GM23338 (cell line): ENCODE measurements around the gene PHC2. TPM values are rescaled to one million over a fixed set of nuclear protein-coding genes. Genes with fewer than 3 reads are reported as not detected.

Experiments
- ATAC-seq: fragments of 200-7000 bp; cut with Tn5 transposase; 3 replicates; pipeline ENCODE4 v1.9.1; 2020
- DNase-seq: peaks from one replicate; pipeline ENCODE4 v3.0.0-alpha.2; 2015; ENCODE audit warnings: low spot score
- H2AFZ ChIP-seq: fragments of 200-600 bp; sonication (generic); 2 replicates; pipeline ENCODE4 v1.8.0; 2016; ENCODE audit warnings: antibody characterized with exemption, mild to moderate bottlenecking, moderate library complexity
- H3F3A ChIP-seq: fragments of 200-600 bp; sonication (generic); replicated peaks from 2 replicates; pipeline ENCODE4 v1.8.0; 2017; ENCODE audit warnings: antibody characterized with exemption, mixed run types, low read depth
- H3K27ac ChIP-seq: fragments of 200-600 bp; sonication (generic); 2 replicates; pipeline ENCODE4 v1.6.1; 2016; ENCODE audit warnings: low read depth
- H3K27me3 ChIP-seq: fragments of 200-600 bp; sonication (generic); 2 replicates; pipeline ENCODE4 v1.8.0; 2016; ENCODE audit warnings: mild to moderate bottlenecking, mixed run types, moderate library complexity; ENCODE audit not compliant: insufficient read depth
- H3K36me3 ChIP-seq: fragments of 200-600 bp; sonication (generic); 2 replicates; pipeline ENCODE4 v1.8.0; 2016; ENCODE audit warnings: mild to moderate bottlenecking; ENCODE audit not compliant: insufficient read depth
- H3K4me1 ChIP-seq: fragments of 200-600 bp; sonication (generic); 2 replicates; pipeline ENCODE4 v1.8.0; 2016; ENCODE audit warnings: mild to moderate bottlenecking, moderate library complexity; ENCODE audit not compliant: insufficient read depth
- H3K4me2 ChIP-seq: fragments of 200-600 bp; sonication (generic); 2 replicates; pipeline ENCODE4 v1.7.1; 2017; ENCODE audit warnings: mixed run types
- H3K4me3 ChIP-seq: fragments of 200-600 bp; sonication (generic); 2 replicates; pipeline ENCODE4 v1.6.1; 2016; ENCODE audit warnings: mixed run types
- H3K79me2 ChIP-seq: fragments of 200-600 bp; sonication (generic); replicated peaks from 2 replicates; pipeline ENCODE4 v1.8.0; 2017; ENCODE audit warnings: mild to moderate bottlenecking; ENCODE audit not compliant: insufficient read depth
- H3K9me2 ChIP-seq: fragments of 200-600 bp; sonication (generic); 2 replicates; pipeline ENCODE4 v1.8.0; 2017; ENCODE audit not compliant: insufficient read depth
- H4K20me1 ChIP-seq: fragments of 200-600 bp; sonication (generic); replicated peaks from 2 replicates; pipeline ENCODE4 v1.8.0; 2017; ENCODE audit warnings: mild to moderate bottlenecking; ENCODE audit not compliant: insufficient read depth
- H3K27ac Mint-ChIP-seq: 2 replicates; pipeline ENCODE4 v1.8.0; 2020; ENCODE audit warnings: inconsistent platforms, mild to moderate bottlenecking, moderate library complexity, mixed read lengths
- H3K27me3 Mint-ChIP-seq: 3 replicates; pipeline ENCODE4 v1.8.0; 2022; ENCODE audit warnings: low read depth, mild to moderate bottlenecking, moderate library complexity, mixed read lengths, inconsistent platforms; ENCODE audit not compliant: insufficient read depth, poor library complexity
- H3K36me3 Mint-ChIP-seq: 3 replicates; pipeline ENCODE4 v1.8.0; 2021; ENCODE audit warnings: low read depth, mild to moderate bottlenecking, inconsistent platforms, moderate library complexity, mixed read lengths
- H3K4me1 Mint-ChIP-seq: 3 replicates; pipeline ENCODE4 v1.8.0; 2020; ENCODE audit warnings: mild to moderate bottlenecking, inconsistent platforms, mixed read lengths
- H3K4me3 Mint-ChIP-seq: 3 replicates; pipeline ENCODE4 v1.8.0; 2021; ENCODE audit warnings: moderate library complexity, mild to moderate bottlenecking, inconsistent platforms, mixed read lengths
- H3K9me3 Mint-ChIP-seq: 3 replicates; pipeline ENCODE4 v1.8.0; 2020; ENCODE audit warnings: moderate library complexity, mild to moderate bottlenecking, inconsistent platforms, mixed read lengths
- CREB1 ChIP-seq: fragments of 250-450 bp; sonication (Bioruptor Pico); IDR thresholded peaks from 2 replicates; pipeline ENCODE4 v1.5.0; 2020; ENCODE audit warnings: low read depth, mild to moderate bottlenecking, moderate library complexity
- EZH2 ChIP-seq: fragments of 200-600 bp; sonication (generic); IDR thresholded peaks from one replicate; pipeline ENCODE4 v1.8.0; 2017; ENCODE audit warnings: antibody characterized with exemption, mild to moderate bottlenecking, low read depth; ENCODE audit not compliant: unreplicated experiment
- EZH2phosphoT487 ChIP-seq: fragments of 200-600 bp; sonication (generic); IDR thresholded peaks from one replicate; pipeline ENCODE4 v1.8.1; 2018; ENCODE audit warnings: antibody characterized with exemption; ENCODE audit not compliant: unreplicated experiment
- JUNB ChIP-seq: IDR thresholded peaks from one replicate; pipeline ENCODE4 v1.6.1; 2016; ENCODE audit warnings: antibody characterized with exemption; ENCODE audit not compliant: unreplicated experiment
- NANOG ChIP-seq: IDR thresholded peaks from 2 replicates; pipeline ENCODE4 v1.6.1; 2016; ENCODE audit warnings: antibody characterized with exemption, borderline replicate concordance
- POLR2AphosphoS5 ChIP-seq: IDR thresholded peaks from 2 replicates; pipeline ENCODE4 v1.6.1; 2016; ENCODE audit warnings: antibody characterized with exemption, low read depth
- STAT1 ChIP-seq: IDR thresholded peaks from one replicate; pipeline ENCODE4 v1.6.1; 2016; ENCODE audit warnings: antibody characterized with exemption; ENCODE audit not compliant: unreplicated experiment
- ZNF114 ChIP-seq: fragments of 250-450 bp; sonication (Bioruptor Pico); IDR thresholded peaks from 2 replicates; pipeline ENCODE4 v1.5.0; 2020; ENCODE audit warnings: mild to moderate bottlenecking, moderate library complexity
- ZNF331 ChIP-seq: fragments of 250-450 bp; sonication (Bioruptor Pico); IDR thresholded peaks from 2 replicates; pipeline ENCODE4 v1.5.0; 2020; ENCODE audit warnings: low read depth, mild to moderate bottlenecking, moderate library complexity
- polyA plus RNA-seq: library from polyadenylated mRNA; unstranded; fragments of >200 nt; fragmentation: Nextera tagmentation; extraction: Ambion mirVana; gene quantifications from 2 replicates; pipeline ENCODE4 v1.2.1, GENCODE V29; 2016
- total RNA-seq: library from RNA; depleted of rRNA; stranded (reverse); fragments of >200 nt; shearing (Covaris generic); gene quantifications from 2 replicates; pipeline ENCODE4 v1.2.3, GENCODE V29; 2014
- TF ChIP-seq, protein P1 (sequence below): IDR thresholded peaks from 2 replicates; pipeline ENCODE4 v1.6.1; 2016; ENCODE audit warnings: antibody characterized with exemption
- TF ChIP-seq, protein P2 (sequence below): IDR thresholded peaks from one replicate; pipeline ENCODE4 v1.6.1; 2018; ENCODE audit warnings: antibody characterized with exemption; ENCODE audit not compliant: unreplicated experiment

The PHC2 gene
- total and polyA plus RNA-seq, 2 experiments from 2014 or later: 1.7 to 7.3 TPM

DNA sequence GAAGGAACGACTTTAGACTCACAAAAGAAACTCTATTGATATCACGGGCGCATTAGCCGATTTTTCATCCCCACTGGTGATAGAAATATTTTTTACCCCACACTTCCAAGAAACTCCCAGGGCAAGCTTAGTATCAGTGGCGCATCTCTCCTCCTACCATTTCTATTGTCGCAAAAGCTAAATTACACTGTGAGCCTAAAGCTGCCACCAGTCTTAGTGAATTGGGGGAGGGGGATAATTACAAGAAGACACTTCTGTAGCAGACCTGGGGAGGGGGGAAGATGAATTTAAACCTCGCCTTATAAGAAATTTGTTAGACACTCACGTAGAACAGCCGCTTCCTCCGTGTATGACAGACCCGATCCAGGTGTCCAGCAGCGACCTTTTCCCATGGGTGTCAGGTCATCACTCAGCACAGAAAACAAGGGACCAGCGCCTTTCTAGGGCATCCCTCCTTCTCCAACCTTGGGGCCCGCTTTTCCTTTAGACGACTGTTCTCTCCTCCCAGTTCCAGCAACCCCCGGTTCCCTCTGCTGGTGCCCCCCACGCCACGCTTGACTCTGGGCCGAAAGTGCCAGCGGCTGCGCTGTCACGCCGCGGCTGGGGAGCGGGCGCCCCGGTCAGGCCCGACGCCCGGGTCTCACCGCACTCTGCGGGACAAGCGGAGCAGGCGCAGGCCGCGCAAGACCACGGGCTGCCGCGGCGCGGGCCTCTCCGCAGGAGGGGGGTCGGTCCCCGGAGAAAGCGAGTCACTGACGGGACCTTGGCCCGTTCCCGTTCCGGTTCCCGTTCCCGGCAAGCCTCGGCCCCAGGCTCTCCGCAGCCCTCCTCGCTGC lies 821 bp downstream of the PHC2 start:
- Mint-ChIP-seq H3K9me3 (no peaks in the 10 kb centered on the region), H3K27me3 (no peaks in the 10 kb centered on the region), H3K36me3 (no peaks in the 10 kb centered on the region), H3K27ac (no peak overlapping the region), H3K4me1 (peaks cover 9% of the 10 kb centered on the region; the same call in 2 of the 3 replicates), H3K4me3 (no peak overlapping the region)
- Histone ChIP-seq H3K4me1 (peaks cover 22% of the 10 kb centered on the region), H3K27me3 (peaks cover 41% of the 10 kb centered on the region), H3K9me2 (no peaks in the 10 kb centered on the region), H2AFZ (peak overlapping the region; percentile 85), H3K27ac (no peak overlapping the region), H4K20me1 (peaks cover 5% of the 10 kb centered on the region; the same call in 1 of the 2 replicates), H3K79me2 (no peaks in the 10 kb centered on the region), H3F3A (peaks cover 11% of the 10 kb centered on the region; the same call in 1 of the 2 replicates), H3K4me3 (peak overlapping the region; percentile 71), H3K36me3 (no peaks in the 10 kb centered on the region), H3K4me2 (peak overlapping the region; percentile 92)
- peak; percentile 19 for ATAC-seq
- peak; percentile 60 for TF ChIP-seq EZH2
- no peak for TF ChIP-seq CREB1 (CRISPR knock-in tag)
- DNase-seq: peak; percentile 46

DNA sequence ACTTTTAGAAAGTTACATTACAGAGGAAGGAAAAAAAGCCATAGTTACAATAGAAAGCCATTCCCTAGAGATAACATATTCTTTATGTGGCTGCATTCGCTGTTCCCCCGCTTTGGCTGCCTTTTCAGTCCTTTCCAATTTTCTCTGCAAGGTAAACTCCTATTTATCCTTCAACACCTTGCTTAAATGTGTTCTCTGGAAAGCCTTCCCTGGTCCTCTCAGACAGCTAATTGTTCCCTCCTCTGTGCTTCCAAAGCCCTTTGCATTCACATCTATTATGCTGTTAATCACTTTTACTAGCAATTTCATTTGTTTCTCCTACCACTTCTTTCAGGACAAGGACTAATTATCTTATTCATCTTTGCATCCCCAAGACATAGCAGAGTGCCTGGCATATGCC lies 1.6 kb downstream of the PHC2 start:
- no peaks in the 10 kb centered on the region for H3K79me2 ChIP-seq

DNA sequence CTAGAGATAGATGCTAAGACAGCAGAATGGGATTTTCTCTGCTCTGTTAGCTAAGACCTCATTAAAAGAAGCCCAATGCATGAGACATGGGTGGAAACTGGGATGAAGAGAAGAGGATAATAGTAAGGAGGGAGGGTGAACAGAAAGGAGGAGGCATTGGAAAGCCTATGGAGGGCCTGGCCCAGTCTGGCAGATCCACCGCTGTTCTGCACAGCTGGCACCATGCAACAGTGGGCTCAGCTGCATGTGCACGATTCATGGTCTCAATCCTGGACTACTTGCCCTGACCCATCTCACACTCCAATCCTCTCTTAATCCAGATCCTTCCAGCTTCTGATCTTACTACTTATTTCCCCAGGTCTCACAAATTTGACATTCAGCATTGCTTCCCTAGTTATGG lies 2.2 kb downstream of the PHC2 start:
- H3K4me3 Mint-ChIP-seq: no peak overlapping the region
- peaks cover 27% of the 10 kb centered on the region for H3K4me1 ChIP-seq
- TF ChIP-seq, protein P1, sequence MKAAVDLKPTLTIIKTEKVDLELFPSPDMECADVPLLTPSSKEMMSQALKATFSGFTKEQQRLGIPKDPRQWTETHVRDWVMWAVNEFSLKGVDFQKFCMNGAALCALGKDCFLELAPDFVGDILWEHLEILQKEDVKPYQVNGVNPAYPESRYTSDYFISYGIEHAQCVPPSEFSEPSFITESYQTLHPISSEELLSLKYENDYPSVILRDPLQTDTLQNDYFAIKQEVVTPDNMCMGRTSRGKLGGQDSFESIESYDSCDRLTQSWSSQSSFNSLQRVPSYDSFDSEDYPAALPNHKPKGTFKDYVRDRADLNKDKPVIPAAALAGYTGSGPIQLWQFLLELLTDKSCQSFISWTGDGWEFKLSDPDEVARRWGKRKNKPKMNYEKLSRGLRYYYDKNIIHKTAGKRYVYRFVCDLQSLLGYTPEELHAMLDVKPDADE: no peak
- no peak for TF ChIP-seq EZH2
- TF ChIP-seq JUNB: no peak
- no peak for TF ChIP-seq ZNF331 (CRISPR knock-in tag)
- TF ChIP-seq, protein P2, sequence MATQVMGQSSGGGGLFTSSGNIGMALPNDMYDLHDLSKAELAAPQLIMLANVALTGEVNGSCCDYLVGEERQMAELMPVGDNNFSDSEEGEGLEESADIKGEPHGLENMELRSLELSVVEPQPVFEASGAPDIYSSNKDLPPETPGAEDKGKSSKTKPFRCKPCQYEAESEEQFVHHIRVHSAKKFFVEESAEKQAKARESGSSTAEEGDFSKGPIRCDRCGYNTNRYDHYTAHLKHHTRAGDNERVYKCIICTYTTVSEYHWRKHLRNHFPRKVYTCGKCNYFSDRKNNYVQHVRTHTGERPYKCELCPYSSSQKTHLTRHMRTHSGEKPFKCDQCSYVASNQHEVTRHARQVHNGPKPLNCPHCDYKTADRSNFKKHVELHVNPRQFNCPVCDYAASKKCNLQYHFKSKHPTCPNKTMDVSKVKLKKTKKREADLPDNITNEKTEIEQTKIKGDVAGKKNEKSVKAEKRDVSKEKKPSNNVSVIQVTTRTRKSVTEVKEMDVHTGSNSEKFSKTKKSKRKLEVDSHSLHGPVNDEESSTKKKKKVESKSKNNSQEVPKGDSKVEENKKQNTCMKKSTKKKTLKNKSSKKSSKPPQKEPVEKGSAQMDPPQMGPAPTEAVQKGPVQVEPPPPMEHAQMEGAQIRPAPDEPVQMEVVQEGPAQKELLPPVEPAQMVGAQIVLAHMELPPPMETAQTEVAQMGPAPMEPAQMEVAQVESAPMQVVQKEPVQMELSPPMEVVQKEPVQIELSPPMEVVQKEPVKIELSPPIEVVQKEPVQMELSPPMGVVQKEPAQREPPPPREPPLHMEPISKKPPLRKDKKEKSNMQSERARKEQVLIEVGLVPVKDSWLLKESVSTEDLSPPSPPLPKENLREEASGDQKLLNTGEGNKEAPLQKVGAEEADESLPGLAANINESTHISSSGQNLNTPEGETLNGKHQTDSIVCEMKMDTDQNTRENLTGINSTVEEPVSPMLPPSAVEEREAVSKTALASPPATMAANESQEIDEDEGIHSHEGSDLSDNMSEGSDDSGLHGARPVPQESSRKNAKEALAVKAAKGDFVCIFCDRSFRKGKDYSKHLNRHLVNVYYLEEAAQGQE: no peak
- no peak for TF ChIP-seq NANOG
- TF ChIP-seq ZNF114 (CRISPR knock-in tag): no peak
- no peak for TF ChIP-seq STAT1
- no peak for TF ChIP-seq POLR2AphosphoS5
- TF ChIP-seq EZH2phosphoT487: no peak

More for the DNA sequence above, 1.6 kb downstream of the PHC2 start:
- H3K4me1 ChIP-seq: peaks cover 23% of the 10 kb centered on the region
- Mint-ChIP-seq H3K9me3 (no peaks in the 10 kb centered on the region), H3K36me3 (no peaks in the 10 kb centered on the region), H3K4me3 (no peak overlapping the region), H3K27me3 (no peaks in the 10 kb centered on the region), H3K27ac (no peak overlapping the region), H3K4me1 (peaks cover 8% of the 10 kb centered on the region; the same call in 2 of the 3 replicates)
- peak overlapping the region; percentile 92 for H3K4me2 ChIP-seq
- H3K36me3 ChIP-seq: no peaks in the 10 kb centered on the region
- peaks cover 5% of the 10 kb centered on the region; the same call in 1 of the 2 replicates for H4K20me1 ChIP-seq
- H3K27ac ChIP-seq: no peak overlapping the region
- TF ChIP-seq NANOG: no peak
- TF ChIP-seq, protein P1: no peak
- H3K27me3 ChIP-seq: peaks cover 41% of the 10 kb centered on the region
- no peaks in the 10 kb centered on the region for H3K9me2 ChIP-seq
- H3F3A ChIP-seq: peaks cover 11% of the 10 kb centered on the region; the same call in 1 of the 2 replicates
- peak overlapping the region; percentile 71 for H3K4me3 ChIP-seq
- no peak overlapping the region for H2AFZ ChIP-seq
- ATAC-seq: peak; percentile 7; the same call in 2 of the 3 replicates
- peak; percentile 39 for DNase-seq

More for the DNA sequence above, 2.2 kb downstream of the PHC2 start:
- Histone ChIP-seq H2AFZ (no peak overlapping the region), H3K27ac (no peak overlapping the region), H3K4me2 (peak overlapping the region; percentile 92), H3K4me3 (peak overlapping the region; percentile 71; the same call in 1 of the 2 replicates), H3K36me3 (no peaks in the 10 kb centered on the region), H3K27me3 (peaks cover 41% of the 10 kb centered on the region), H3F3A (peaks cover 11% of the 10 kb centered on the region; the same call in 1 of the 2 replicates), H3K9me2 (no peaks in the 10 kb centered on the region), H3K79me2 (no peaks in the 10 kb centered on the region), H4K20me1 (peaks cover 5% of the 10 kb centered on the region; the same call in 1 of the 2 replicates)
- DNase-seq (no peak), ATAC-seq (no peak)
- Mint-ChIP-seq H3K9me3 (no peaks in the 10 kb centered on the region), H3K27me3 (peaks cover 1% of the 10 kb centered on the region), H3K27ac (no peak overlapping the region), H3K36me3 (no peaks in the 10 kb centered on the region), H3K4me1 (peaks cover 11% of the 10 kb centered on the region; the same call in 2 of the 3 replicates)
